Right ventricle myocardium inferior (tissue), 1 donor: ENCODE results near the gene TIMM21. TPM values are rescaled to one million over a fixed set of nuclear protein-coding genes. Genes with fewer than 3 reads are reported as not detected.
A peak's percentile ranks its signal among the peaks of the same experiment; 100 is the strongest.

ENCODE experiments used
- ATAC-seq: fragments of 200-7000 bp; cut with Tn5 transposase; one replicate; pipeline ENCODE4 v1.9.1; 2020; ENCODE audit warnings: mild to moderate bottlenecking, moderate library complexity
- DNase-seq: peaks from one replicate; pipeline ENCODE4 v3.0.0; 2021; ENCODE audit errors: missing footprints
- intact Hi-C: fragments of 100-400 bp; cut with DNase I; formaldehyde crosslinking; loops from one replicate; pipeline ENCODE4 v1.11.0; 2022
- long read RNA-seq: library from polyadenylated mRNA; unstranded; transcript quantifications from one replicate; pipeline ENCODE4 v2.0.0, GENCODE V29; 2021
- total RNA-seq: library from RNA; stranded (reverse); fragmentation: NEBNext Ultra II Directional; extraction: Animal tissue kit (Norgen Biotek cat#: 25700); gene quantifications from one replicate; pipeline ENCODE4 v1.2.1, GENCODE V29; 2021
- donor health status: DM: no; HTN: yes; CAD: no; lungs with severe emphysema.

TIMM21 gene
- total RNA-seq, result 151 TPM
- long read RNA-seq, transcript TIMM21-201 (6 exons, 3,095 nt), result major isoform, 67 of 75 reads
- long read RNA-seq, partial matches to known transcripts, result 3 of 75 reads
- long read RNA-seq, other reads (novel, unspliced or antisense), result 5 of 75 reads

- intact Hi-C loops, result loop anchor here (2.0 to 5.0 kb wide), 2 partner anchors 349 to 449 kb away; partner anchors contain the start of genes CNDP2 and ZNF407
- ATAC-seq (peak; percentile 97), DNase-seq (peak; percentile 98)
Observed at GRCh38 chr18:74147779-74148542, at the start of gene TIMM21, which contains the start of gene FBXO15. Gene TIMM21 (plus strand): TSS chr18:74148523. CDS start chr18:74148809, 286 bp downstream. Gene FBXO15 (minus strand): TSS chr18:74147834. CDS start chr18:74147785, 49 bp downstream.

- ATAC-seq, result no peak
- DNase-seq, result no peak
- intact Hi-C loops, result no loop called here
Observed at GRCh38 chr18:74108460-74108859, 39.9 kb upstream of the TIMM21 start.

GRCh38 chr18:74110149-74110548, 38.2 kb upstream of the TIMM21 start:
- no peak for DNase-seq
- intact Hi-C loops, result no loop called here
- no peak for ATAC-seq

GRCh38 chr18:74110976-74111375, 37.3 kb upstream of the TIMM21 start:
- intact Hi-C loops, result no loop called here
- ATAC-seq, result no peak
- no peak for DNase-seq

- no peak for DNase-seq
- intact Hi-C loops, result no loop called here
- no peak for ATAC-seq
Observed at GRCh38 chr18:74113711-74114110, 34.6 kb upstream of the TIMM21 start.

GRCh38 chr18:74114116-74114515, 34.2 kb upstream of the TIMM21 start:
- intact Hi-C loops, result no loop called here
- no peak for ATAC-seq

GRCh38 chr18:74115046-74115445, 33.3 kb upstream of the TIMM21 start:
- intact Hi-C loops, result loop anchor here (5.0 kb wide), 1 partner anchor 1353 kb away; no protein-coding TSS in a partner anchor
- DNase-seq (no peak), ATAC-seq (no peak)

More at GRCh38 chr18:74114116-74114515, 34.2 kb upstream of the TIMM21 start:
- DNase-seq, result no peak

GRCh38 chr18:74116633-74117554, 31.4 kb upstream of the TIMM21 start:
- DNase-seq (no peak), ATAC-seq (no peak)
- intact Hi-C loops, result loop anchor here (5.0 kb wide), 1 partner anchor 1355 kb away; no protein-coding TSS in a partner anchor

GRCh38 chr18:74123200-74123599, 25.1 kb upstream of the TIMM21 start:
- ATAC-seq (no peak), DNase-seq (no peak)
- intact Hi-C loops, result no loop called here

GRCh38 chr18:74124642-74125041, 23.7 kb upstream of the TIMM21 start:
- DNase-seq, result no peak
- intact Hi-C loops, result no loop called here
- ATAC-seq, result no peak

- DNase-seq, result no peak
- intact Hi-C loops, result no loop called here
- peak; percentile 34 for ATAC-seq
Observed at GRCh38 chr18:74126684-74127655, 21.4 kb upstream of the TIMM21 start.

- no peak for ATAC-seq
- intact Hi-C loops, result no loop called here
Observed at GRCh38 chr18:74128159-74128558, 20.2 kb upstream of the TIMM21 start.

GRCh38 chr18:74131124-74131523, 17.2 kb upstream of the TIMM21 start:
- no peak for DNase-seq
- intact Hi-C loops, result no loop called here
- ATAC-seq, result no peak

More at GRCh38 chr18:74128159-74128558, 20.2 kb upstream of the TIMM21 start:
- no peak for DNase-seq

GRCh38 chr18:74132201-74132600, 16.1 kb upstream of the TIMM21 start:
- no peak for ATAC-seq
- no peak for DNase-seq
- intact Hi-C loops, result no loop called here

GRCh38 chr18:74137920-74138538, 10.3 kb upstream of the TIMM21 start:
- ATAC-seq, result no peak
- intact Hi-C loops, result no loop called here
- no peak for DNase-seq

- DNase-seq, result no peak
- intact Hi-C loops, result no loop called here
- ATAC-seq, result no peak
Observed at GRCh38 chr18:74139411-74139810, 8.9 kb upstream of the TIMM21 start.

GRCh38 chr18:74139888-74140287, 8.4 kb upstream of the TIMM21 start:
- ATAC-seq (no peak), DNase-seq (no peak)
- intact Hi-C loops, result no loop called here

- DNase-seq, result no peak
- ATAC-seq, result no peak
- intact Hi-C loops, result no loop called here
Observed at GRCh38 chr18:74140582-74140981, 7.7 kb upstream of the TIMM21 start.
